GM23338 (cell line): ENCODE measurements around the gene CIAO3. TPM values are rescaled to one million over a fixed set of nuclear protein-coding genes. Genes with fewer than 3 reads are reported as not detected.

Experiments
- ATAC-seq: fragments of 200-7000 bp; cut with Tn5 transposase; 3 replicates; pipeline ENCODE4 v1.9.1; 2020
- DNase-seq: peaks from one replicate; pipeline ENCODE4 v3.0.0-alpha.2; 2015; ENCODE audit warnings: low spot score
- H2AFZ ChIP-seq: fragments of 200-600 bp; sonication (generic); 2 replicates; pipeline ENCODE4 v1.8.0; 2016; ENCODE audit warnings: antibody characterized with exemption, mild to moderate bottlenecking, moderate library complexity
- H3F3A ChIP-seq: fragments of 200-600 bp; sonication (generic); replicated peaks from 2 replicates; pipeline ENCODE4 v1.8.0; 2017; ENCODE audit warnings: antibody characterized with exemption, mixed run types, low read depth
- H3K27ac ChIP-seq: fragments of 200-600 bp; sonication (generic); 2 replicates; pipeline ENCODE4 v1.6.1; 2016; ENCODE audit warnings: low read depth
- H3K27me3 ChIP-seq: fragments of 200-600 bp; sonication (generic); 2 replicates; pipeline ENCODE4 v1.8.0; 2016; ENCODE audit warnings: mild to moderate bottlenecking, mixed run types, moderate library complexity; ENCODE audit not compliant: insufficient read depth
- H3K36me3 ChIP-seq: fragments of 200-600 bp; sonication (generic); 2 replicates; pipeline ENCODE4 v1.8.0; 2016; ENCODE audit warnings: mild to moderate bottlenecking; ENCODE audit not compliant: insufficient read depth
- H3K4me1 ChIP-seq: fragments of 200-600 bp; sonication (generic); 2 replicates; pipeline ENCODE4 v1.8.0; 2016; ENCODE audit warnings: mild to moderate bottlenecking, moderate library complexity; ENCODE audit not compliant: insufficient read depth
- H3K4me2 ChIP-seq: fragments of 200-600 bp; sonication (generic); 2 replicates; pipeline ENCODE4 v1.7.1; 2017; ENCODE audit warnings: mixed run types
- H3K4me3 ChIP-seq: fragments of 200-600 bp; sonication (generic); 2 replicates; pipeline ENCODE4 v1.6.1; 2016; ENCODE audit warnings: mixed run types
- H3K79me2 ChIP-seq: fragments of 200-600 bp; sonication (generic); replicated peaks from 2 replicates; pipeline ENCODE4 v1.8.0; 2017; ENCODE audit warnings: mild to moderate bottlenecking; ENCODE audit not compliant: insufficient read depth
- H3K9me2 ChIP-seq: fragments of 200-600 bp; sonication (generic); 2 replicates; pipeline ENCODE4 v1.8.0; 2017; ENCODE audit not compliant: insufficient read depth
- H4K20me1 ChIP-seq: fragments of 200-600 bp; sonication (generic); replicated peaks from 2 replicates; pipeline ENCODE4 v1.8.0; 2017; ENCODE audit warnings: mild to moderate bottlenecking; ENCODE audit not compliant: insufficient read depth
- H3K27ac Mint-ChIP-seq: 2 replicates; pipeline ENCODE4 v1.8.0; 2020; ENCODE audit warnings: inconsistent platforms, mild to moderate bottlenecking, moderate library complexity, mixed read lengths
- H3K27me3 Mint-ChIP-seq: 3 replicates; pipeline ENCODE4 v1.8.0; 2022; ENCODE audit warnings: low read depth, mild to moderate bottlenecking, moderate library complexity, mixed read lengths, inconsistent platforms; ENCODE audit not compliant: insufficient read depth, poor library complexity
- H3K36me3 Mint-ChIP-seq: 3 replicates; pipeline ENCODE4 v1.8.0; 2021; ENCODE audit warnings: low read depth, mild to moderate bottlenecking, inconsistent platforms, moderate library complexity, mixed read lengths
- H3K4me1 Mint-ChIP-seq: 3 replicates; pipeline ENCODE4 v1.8.0; 2020; ENCODE audit warnings: mild to moderate bottlenecking, inconsistent platforms, mixed read lengths
- H3K4me3 Mint-ChIP-seq: 3 replicates; pipeline ENCODE4 v1.8.0; 2021; ENCODE audit warnings: moderate library complexity, mild to moderate bottlenecking, inconsistent platforms, mixed read lengths
- H3K9me3 Mint-ChIP-seq: 3 replicates; pipeline ENCODE4 v1.8.0; 2020; ENCODE audit warnings: moderate library complexity, mild to moderate bottlenecking, inconsistent platforms, mixed read lengths
- CREB1 ChIP-seq: fragments of 250-450 bp; sonication (Bioruptor Pico); IDR thresholded peaks from 2 replicates; pipeline ENCODE4 v1.5.0; 2020; ENCODE audit warnings: low read depth, mild to moderate bottlenecking, moderate library complexity
- CTCF ChIP-seq, 2 experiments: fragments of 200-600 bp in 1 of 2; sonication (generic) in 1 of 2; conservative IDR thresholded peaks; 2 replicates each; pipeline versions ENCODE4 v1.5.1 to v1.6.1; 2016 to 2017; ENCODE audit warnings: antibody characterized with exemption in 2 of 2, low read depth in 2 of 2, mild to moderate bottlenecking in 2 of 2, moderate library complexity in 1 of 2
- ETS1 ChIP-seq: IDR thresholded peaks from 2 replicates; pipeline ENCODE4 v1.6.1; 2016; ENCODE audit warnings: antibody characterized with exemption
- EZH2 ChIP-seq: fragments of 200-600 bp; sonication (generic); IDR thresholded peaks from one replicate; pipeline ENCODE4 v1.8.0; 2017; ENCODE audit warnings: antibody characterized with exemption, mild to moderate bottlenecking, low read depth; ENCODE audit not compliant: unreplicated experiment
- POLR2AphosphoS5 ChIP-seq: IDR thresholded peaks from 2 replicates; pipeline ENCODE4 v1.6.1; 2016; ENCODE audit warnings: antibody characterized with exemption, low read depth
- STAT1 ChIP-seq: IDR thresholded peaks from one replicate; pipeline ENCODE4 v1.6.1; 2016; ENCODE audit warnings: antibody characterized with exemption; ENCODE audit not compliant: unreplicated experiment
- ZNF114 ChIP-seq: fragments of 250-450 bp; sonication (Bioruptor Pico); IDR thresholded peaks from 2 replicates; pipeline ENCODE4 v1.5.0; 2020; ENCODE audit warnings: mild to moderate bottlenecking, moderate library complexity
- ZNF331 ChIP-seq: fragments of 250-450 bp; sonication (Bioruptor Pico); IDR thresholded peaks from 2 replicates; pipeline ENCODE4 v1.5.0; 2020; ENCODE audit warnings: low read depth, mild to moderate bottlenecking, moderate library complexity
- polyA plus RNA-seq: library from polyadenylated mRNA; unstranded; fragments of >200 nt; fragmentation: Nextera tagmentation; extraction: Ambion mirVana; gene quantifications from 2 replicates; pipeline ENCODE4 v1.2.1, GENCODE V29; 2016
- total RNA-seq: library from RNA; depleted of rRNA; stranded (reverse); fragments of >200 nt; shearing (Covaris generic); gene quantifications from 2 replicates; pipeline ENCODE4 v1.2.3, GENCODE V29; 2014

Gene CIAO3
- total and polyA plus RNA-seq, 2 experiments from 2014 or later, result 13.0 to 42.3 TPM

- no peak for TF ChIP-seq CTCF (conservative IDR thresholded peaks at IDR 0.05; ENCODE audit: low read depth in 2 of 2)
Measured at GRCh38 chr16:788399-789126, 47.8 kb upstream of the CIAO3 start, which contains the start of gene CHTF18 (continued).

GRCh38 chr16:787978-788398, 47.2 kb upstream of the CIAO3 start, which contains the start of gene RPUSD1:
TSS of gene RPUSD1 (minus strand) at chr16:788381. CDS start at chr16:787737, 644 bp downstream.
- H3K9me2 ChIP-seq, result no peaks in the 10 kb centered on the region
- peaks cover 10% of the 10 kb centered on the region for H4K20me1 ChIP-seq
- peak within 1 kb of the TSS; percentile 88 for H3K4me3 Mint-ChIP-seq
- no peak within 1 kb of the TSS for H3K27ac ChIP-seq
- no peaks in the 10 kb centered on the region; the same call in 2 of the 3 replicates for H3K9me3 Mint-ChIP-seq
- TF ChIP-seq ZNF331 (CRISPR knock-in tag) (no peak), ZNF114 (CRISPR knock-in tag) (no peak), CREB1 (CRISPR knock-in tag) (no peak), ETS1 (no peak)
- H3K4me1 ChIP-seq, result no peaks in the 10 kb centered on the region
- H3K27me3 Mint-ChIP-seq, result peaks cover 14% of the 10 kb centered on the region
- peak within 1 kb of the TSS; percentile 91 for H3K4me2 ChIP-seq
- peak within 1 kb of the TSS; percentile 86; the same call in 1 of the 2 replicates for H3K27ac Mint-ChIP-seq
- peaks cover 17% of the 10 kb centered on the region for H3K36me3 Mint-ChIP-seq
- no peaks in the 10 kb centered on the region for H3F3A ChIP-seq
- H2AFZ ChIP-seq, result no peak within 1 kb of the TSS
- no peaks in the 10 kb centered on the region for H3K27me3 ChIP-seq
- peak within 1 kb of the TSS; percentile 90 for H3K4me3 ChIP-seq
- no peaks in the 10 kb centered on the region; the same call in 1 of the 2 replicates for H3K36me3 ChIP-seq
- peak; percentile 36 for ATAC-seq
- no peaks in the 10 kb centered on the region for H3K4me1 Mint-ChIP-seq
- H3K79me2 ChIP-seq, result peaks cover 11% of the 10 kb centered on the region; the same call in 1 of the 2 replicates
- peak; percentile 57 for DNase-seq

GRCh38 chr16:787321-787966, 46.6 kb upstream of the CIAO3 start:
- peaks cover 11% of the 10 kb centered on the region; the same call in 1 of the 2 replicates for H3K79me2 ChIP-seq
- H3K27ac ChIP-seq, result no peak overlapping the region
- no peaks in the 10 kb centered on the region; the same call in 1 of the 2 replicates for H3K36me3 ChIP-seq
- H3K4me2 ChIP-seq, result peak overlapping the region; percentile 91
- peak overlapping the region; percentile 90 for H3K4me3 ChIP-seq
- no peak overlapping the region for H2AFZ ChIP-seq
- H3K4me1 Mint-ChIP-seq, result no peaks in the 10 kb centered on the region
- peaks cover 10% of the 10 kb centered on the region for H4K20me1 ChIP-seq
- ATAC-seq, result no peak; the same call in 1 of the 3 replicates
- no peak for DNase-seq
- H3K9me3 Mint-ChIP-seq, result no peaks in the 10 kb centered on the region; the same call in 2 of the 3 replicates
- H3K36me3 Mint-ChIP-seq, result peaks cover 17% of the 10 kb centered on the region
- no peaks in the 10 kb centered on the region for H3K4me1 ChIP-seq
- H3K9me2 ChIP-seq, result no peaks in the 10 kb centered on the region
- H3K27ac Mint-ChIP-seq, result peak overlapping the region; percentile 86; the same call in 1 of the 2 replicates
- H3F3A ChIP-seq, result no peaks in the 10 kb centered on the region
- TF ChIP-seq CREB1 (CRISPR knock-in tag) (no peak), POLR2AphosphoS5 (no peak), ETS1 (no peak), STAT1 (no peak), ZNF114 (CRISPR knock-in tag) (no peak), EZH2 (no peak), ZNF331 (CRISPR knock-in tag) (no peak)
- H3K4me3 Mint-ChIP-seq, result peak overlapping the region; percentile 88
- H3K27me3 ChIP-seq, result no peaks in the 10 kb centered on the region
- peaks cover 14% of the 10 kb centered on the region for H3K27me3 Mint-ChIP-seq
